GM12878 (cell line): ENCODE results near the gene SDK2.

Source experiments
- ASH2L ChIP-seq: fragments of 300-600, 200-600 bp; sonication (generic); IDR thresholded peaks from 2 replicates; pipeline ENCODE4 v1.6.1; 2017; ENCODE audit warnings: low read depth, mild to moderate bottlenecking, borderline replicate concordance
- ATF3 ChIP-seq: IDR thresholded peaks from 2 replicates; pipeline ENCODE4 v1.6.1; 2011; ENCODE audit warnings: low read depth, mild to moderate bottlenecking, low read length, moderate library complexity, borderline replicate concordance; ENCODE audit errors: extremely low read depth
- CHD1 ChIP-seq: IDR thresholded peaks from 2 replicates; pipeline ENCODE4 v1.6.1; 2012; ENCODE audit warnings: low read depth, low read length, improper control_type of control experiment
- CTCF ChIP-seq, 3 experiments: IDR thresholded peaks in 2 of 3; conservative IDR thresholded peaks in 1 of 3; 2 replicates each; pipeline ENCODE4 v1.5.1; 2011; ENCODE audit warnings: low read depth in 3 of 3, low read length in 3 of 3, mild to moderate bottlenecking in 3 of 3, control low read depth in 2 of 3, moderate library complexity in 2 of 3, inconsistent platforms in 1 of 3, mixed read lengths in 1 of 3; ENCODE audit not compliant: control insufficient read depth in 2 of 3, insufficient read depth in 1 of 3; ENCODE audit errors: extremely low read depth in 1 of 3
- E2F4 ChIP-seq: IDR thresholded peaks from 2 replicates; pipeline ENCODE4 v1.6.1; 2012; ENCODE audit warnings: low read depth, low read length, improper control_type of control experiment
- EP300 ChIP-seq, 2 experiments: fragments of 150-350 bp in 1 of 2; IDR thresholded peaks; 2 replicates each; pipeline ENCODE4 v1.6.1; 2011 to 2012; ENCODE audit warnings: low read depth in 2 of 2, low read length in 2 of 2, borderline replicate concordance in 1 of 2, improper control_type of control experiment in 1 of 2, inconsistent platforms in 1 of 2; ENCODE audit not compliant: control insufficient read depth in 1 of 2
- EZH2 ChIP-seq: IDR thresholded peaks from 2 replicates; pipeline ENCODE4 v1.6.1; 2012; ENCODE audit warnings: low read depth, mild to moderate bottlenecking, control low read depth, inconsistent platforms, low read length, borderline replicate concordance; ENCODE audit not compliant: control insufficient read depth
- MAX ChIP-seq: IDR thresholded peaks from 2 replicates; pipeline ENCODE4 v1.6.1; 2012; ENCODE audit warnings: low read depth, low read length, improper control_type of control experiment
- SIN3A ChIP-seq: IDR thresholded peaks from 2 replicates; pipeline ENCODE4 v1.6.1; 2012; ENCODE audit warnings: low read depth, low read length, improper control_type of control experiment
- SP1 ChIP-seq: IDR thresholded peaks from one replicate; pipeline ENCODE4 v1.6.1; 2011; ENCODE audit warnings: low read depth, low read length
- YY1 ChIP-seq: IDR thresholded peaks from 2 replicates; pipeline ENCODE4 v1.6.1; 2011; ENCODE audit warnings: low read depth, mild to moderate bottlenecking, low read length

- no peak for TF ChIP-seq SP1
- no peak for TF ChIP-seq CHD1
- TF ChIP-seq CTCF (IDR thresholded peaks at IDR 0.05 in 2 of 3, conservative IDR thresholded peaks at IDR 0.05 in 1 of 3; ENCODE audit: control insufficient read depth in 2 of 3, extremely low read depth in 1 of 3, insufficient read depth in 1 of 3, low read depth in 3 of 3, low read length in 3 of 3), result no peak
- TF ChIP-seq MAX, result no peak
- no peak for TF ChIP-seq SIN3A
- TF ChIP-seq ASH2L, result no peak
- no peak for TF ChIP-seq ATF3
- no peak for TF ChIP-seq EP300 (IDR thresholded peaks at IDR 0.05; ENCODE audit: borderline replicate concordance in 1 of 2, control insufficient read depth in 1 of 2, low read depth in 2 of 2, low read length in 2 of 2)
- no peak for TF ChIP-seq E2F4
- no peak for TF ChIP-seq EZH2
- no peak for TF ChIP-seq YY1
Observed at GRCh38 chr17:73611630-73612029, 32.6 kb downstream of the SDK2 start.
